ENCODE data around the gene SCAMP5. TPM values are rescaled to one million over a fixed set of nuclear protein-coding genes. Genes with fewer than 3 reads are reported as not detected.

SCAMP5 gene
- total RNA-seq, 2 donors from 2014 or later = 21.1 to 30.4 TPM

DNA sequence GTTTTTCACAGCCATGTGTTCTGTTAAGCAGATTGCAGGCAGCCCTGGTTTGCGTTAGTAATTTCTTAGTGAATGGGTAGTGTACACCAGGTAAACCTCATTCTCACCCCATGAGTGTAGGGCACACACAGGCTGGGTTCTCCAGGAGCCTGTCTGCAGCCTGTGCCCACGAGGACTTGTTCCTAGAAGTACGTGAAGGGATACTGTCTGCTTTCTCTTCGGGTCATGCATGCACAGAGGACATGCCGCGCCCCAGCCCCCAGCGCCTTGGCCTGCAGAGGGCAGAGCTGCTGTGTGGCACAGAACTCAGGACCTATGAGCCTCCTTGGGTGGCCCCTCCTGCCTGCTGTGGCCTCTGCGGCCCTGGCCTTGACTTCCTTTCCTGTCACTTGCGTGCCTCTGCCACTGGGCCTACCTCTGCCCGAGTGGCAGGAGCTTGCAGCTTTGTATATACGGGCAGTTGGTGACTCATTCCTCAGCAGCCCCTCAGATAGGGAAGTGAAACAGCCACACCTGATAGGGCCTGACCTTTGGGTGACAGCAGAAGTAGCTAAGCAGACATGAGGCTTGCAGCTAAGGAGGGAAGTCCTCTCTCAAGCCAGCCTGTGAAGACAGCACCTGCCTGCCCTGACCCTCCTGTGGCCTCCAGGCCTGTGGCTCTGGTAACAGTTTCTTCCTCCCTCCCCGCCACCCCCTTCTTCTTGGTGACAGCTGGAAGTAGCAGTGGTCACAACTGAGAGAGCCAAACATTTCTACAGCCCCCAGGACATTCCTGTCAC lies 47.6 kb downstream of the SCAMP5 start:
- 25 to 35% methylated on average over 9 to 12 of the region's 12 CpGs for WGBS, 2 donors
- ATAC-seq (peak; percentile 70), DNase-seq (peak; percentile 78 to 94 (median 88))
- H3K4me3 ChIP-seq = no peak overlapping the region
- no peaks in the 10 kb centered on the region for H3K27me3 ChIP-seq
- intact Hi-C loops (cut with DNase I) = no loop called here
- H3K9me3 ChIP-seq = no peaks in the 10 kb centered on the region
- TF ChIP-seq POLR2A (IDR thresholded peaks at IDR 0.05) = peak in 2 of 3 donors; percentile 47 to 52
- TF ChIP-seq, protein P1, sequence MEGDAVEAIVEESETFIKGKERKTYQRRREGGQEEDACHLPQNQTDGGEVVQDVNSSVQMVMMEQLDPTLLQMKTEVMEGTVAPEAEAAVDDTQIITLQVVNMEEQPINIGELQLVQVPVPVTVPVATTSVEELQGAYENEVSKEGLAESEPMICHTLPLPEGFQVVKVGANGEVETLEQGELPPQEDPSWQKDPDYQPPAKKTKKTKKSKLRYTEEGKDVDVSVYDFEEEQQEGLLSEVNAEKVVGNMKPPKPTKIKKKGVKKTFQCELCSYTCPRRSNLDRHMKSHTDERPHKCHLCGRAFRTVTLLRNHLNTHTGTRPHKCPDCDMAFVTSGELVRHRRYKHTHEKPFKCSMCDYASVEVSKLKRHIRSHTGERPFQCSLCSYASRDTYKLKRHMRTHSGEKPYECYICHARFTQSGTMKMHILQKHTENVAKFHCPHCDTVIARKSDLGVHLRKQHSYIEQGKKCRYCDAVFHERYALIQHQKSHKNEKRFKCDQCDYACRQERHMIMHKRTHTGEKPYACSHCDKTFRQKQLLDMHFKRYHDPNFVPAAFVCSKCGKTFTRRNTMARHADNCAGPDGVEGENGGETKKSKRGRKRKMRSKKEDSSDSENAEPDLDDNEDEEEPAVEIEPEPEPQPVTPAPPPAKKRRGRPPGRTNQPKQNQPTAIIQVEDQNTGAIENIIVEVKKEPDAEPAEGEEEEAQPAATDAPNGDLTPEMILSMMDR (IDR thresholded peaks at IDR 0.05) = peak in 6 of 7 experiments; percentile 41 to 78 (median 70)
- peak overlapping the region; percentile 91 to 96 (median 93) for H3K27ac ChIP-seq
- peaks cover 57% of the 10 kb centered on the region for H3K4me1 ChIP-seq
- H3K36me3 ChIP-seq (replicated peaks in 1 of 2; ENCODE audit: insufficient read depth in 1 of 2, low read depth in 2 of 2) = no peaks in the 10 kb centered on the region

- intact Hi-C loops (cut with DNase I) = no loop called here
- H3K4me1 ChIP-seq = peaks cover 65% of the 10 kb centered on the region
These were observed 48.3 kb downstream of the SCAMP5 start for GRCh38 chr15:75043509-75044257.

GRCh38 chr15:75044258-75044878 lies 49.0 kb downstream of the SCAMP5 start:
- Histone ChIP-seq H3K4me3 (no peak overlapping the region), H3K27me3 (no peaks in the 10 kb centered on the region), H3K4me1 (peaks cover 72% of the 10 kb centered on the region), H3K27ac (peak overlapping the region; percentile 91 to 96 (median 93)), H3K9me3 (no peaks in the 10 kb centered on the region), H3K36me3 (replicated peaks in 1 of 2; ENCODE audit: insufficient read depth in 1 of 2, low read depth in 2 of 2) (no peaks in the 10 kb centered on the region)
- 85 to 88% methylated on average over 14 of the region's 14 CpGs for WGBS, 2 donors
- TF ChIP-seq, protein P1 (IDR thresholded peaks at IDR 0.05) = no peak
- no peak for TF ChIP-seq POLR2A (IDR thresholded peaks at IDR 0.05)
- no peak for ATAC-seq
- no peak for DNase-seq
- intact Hi-C loops (cut with DNase I) = no loop called here

More at GRCh38 chr15:75043509-75044257, 48.3 kb downstream of the SCAMP5 start:
- H3K36me3 ChIP-seq (replicated peaks in 1 of 2; ENCODE audit: insufficient read depth in 1 of 2, low read depth in 2 of 2) = no peaks in the 10 kb centered on the region
- ATAC-seq (peak; percentile 88), DNase-seq (peak; percentile 93 to 98 (median 96))
- peak overlapping the region; percentile 91 to 96 (median 93) for H3K27ac ChIP-seq
- no peak overlapping the region for H3K4me3 ChIP-seq
- TF ChIP-seq, protein P1 (IDR thresholded peaks at IDR 0.05) = peak in 6 of 7 experiments; percentile 15 to 71 (median 63)
- peak in 1 of 3 donors; percentile 52 for TF ChIP-seq POLR2A (IDR thresholded peaks at IDR 0.05)
- no peaks in the 10 kb centered on the region for H3K9me3 ChIP-seq
- WGBS, 2 donors = 15 to 25% methylated on average over 7 to 20 of the region's 20 CpGs
- H3K27me3 ChIP-seq = no peaks in the 10 kb centered on the region

DNA sequence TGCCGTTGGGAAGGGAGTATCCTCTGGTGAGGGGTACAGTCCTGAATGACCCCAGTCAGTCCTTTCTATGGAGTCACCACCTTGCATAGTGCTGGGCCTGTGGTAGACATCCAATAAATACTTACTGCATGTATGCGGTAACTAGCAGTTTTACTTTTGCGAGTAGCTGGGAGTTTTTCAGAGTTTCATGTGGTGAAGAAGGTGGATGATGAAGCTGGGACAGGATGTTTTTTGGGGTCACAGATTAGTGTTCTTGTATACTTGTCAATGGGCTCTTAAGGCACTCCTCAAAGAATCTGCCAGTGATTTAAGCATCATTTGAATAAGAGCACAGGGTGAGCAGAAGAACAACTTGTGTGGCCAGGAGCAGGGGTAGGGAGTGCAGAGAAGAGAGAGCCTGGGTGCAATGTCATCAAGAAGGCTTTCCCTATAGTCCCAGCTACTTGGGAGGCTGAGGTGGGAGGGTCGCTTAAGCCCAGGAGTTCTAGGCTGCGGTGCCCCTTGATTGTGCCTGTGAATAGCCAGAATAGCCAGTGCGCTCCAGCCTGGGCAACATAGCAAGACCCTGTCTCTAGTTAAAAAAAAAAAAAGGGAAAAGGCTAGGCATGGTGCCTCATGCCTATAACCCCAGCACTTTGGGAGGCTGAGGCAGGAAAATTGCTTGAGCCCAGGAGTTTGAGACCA lies 50.1 kb downstream of the SCAMP5 start:
- WGBS, 2 donors = 91 to 97% methylated on average over 5 to 6 of the region's 6 CpGs
- intact Hi-C loops (cut with DNase I) = no loop called here
- H3K4me1 ChIP-seq = peaks cover 82% of the 10 kb centered on the region
- DNase-seq (no peak), ATAC-seq (no peak)
- H3K36me3 ChIP-seq (replicated peaks in 1 of 2; ENCODE audit: insufficient read depth in 1 of 2, low read depth in 2 of 2) = no peaks in the 10 kb centered on the region
- no peak overlapping the region for H3K4me3 ChIP-seq
- H3K9me3 ChIP-seq = no peaks in the 10 kb centered on the region
- TF ChIP-seq, protein P1 (IDR thresholded peaks at IDR 0.05) = no peak
- no peak for TF ChIP-seq POLR2A (IDR thresholded peaks at IDR 0.05)
- H3K27me3 ChIP-seq = no peaks in the 10 kb centered on the region
- H3K27ac ChIP-seq = peak overlapping the region in 1 of 4 donors; percentile 91

Measured in body of pancreas (tissue), 4 donors.